HepG2 (cell line): Measurements from ENCODE around the gene CAMK2D. TPM values are rescaled to one million over a fixed set of nuclear protein-coding genes. Genes with fewer than 3 reads are reported as not detected.

Source experiments
- ATAC-seq: fragments of 200-7000 bp; cut with Tn5 transposase; 3 replicates; pipeline ENCODE4 v1.9.1; 2020; ENCODE audit warnings: mild to moderate bottlenecking, moderate library complexity
- BruUV-seq: library from RNA; stranded (reverse); fragments of 400-500 nt; replicated peaks from 2 replicates; lab custom pipeline; 2021; lab: Mats Ljungman, UMichigan
- CTCF ChIA-PET: fragments of 300-600 bp; formaldehyde crosslinking; extraction: SDS; loops from one replicate; lab custom pipeline; 2021; ENCODE audit warnings: low total read pairs, inconsistent platforms, low intra/inter-chr PET ratio; lab: Yijun Ruan, JAX
- POLR2A ChIA-PET: fragments of 350-600 bp; sonication (Branson Sonifier 250); formaldehyde crosslinking; loops from one replicate; lab custom pipeline; 2020; ENCODE audit warnings: antibody characterized with exemption, inconsistent platforms; lab: Yijun Ruan, JAX
- DNase-seq: peaks from one replicate; pipeline ENCODE4 v3.0.0-alpha.2; 2015; ENCODE audit warnings: low spot score
- FAIRE-seq: peaks from 3 replicates; lab custom pipeline; 2011; peaks lifted over from hg19 to GRCh38; lab: Jason Lieb, UNC
- H2AFZ ChIP-seq: one replicate; pipeline ENCODE4 v1.6.1; 2011; ENCODE audit warnings: low read length, inconsistent platforms
- H3K27ac ChIP-seq: fragments of 300-600 bp; 3 replicates; pipeline ENCODE4 v1.8.0; 2011; ENCODE audit warnings: mixed run types, mild to moderate bottlenecking, mixed read lengths, low read length, inconsistent platforms; ENCODE audit not compliant: insufficient read depth; ENCODE audit errors: extremely low read length
- H3K27me3 ChIP-seq, 2 experiments: fragments of 200-600 bp in 1 of 2; 2 replicates in 1 of 2; 3 replicates in 1 of 2; pipeline versions ENCODE4 v1.6.0 to v1.8.0; 2011; ENCODE audit warnings: low read length in 2 of 2, mild to moderate bottlenecking in 2 of 2, moderate library complexity in 2 of 2, inconsistent platforms in 1 of 2; ENCODE audit not compliant: insufficient read depth in 2 of 2, control insufficient read depth in 1 of 2
- H3K36me3 ChIP-seq, 2 experiments: fragments of 200-600 bp in 1 of 2; replicated peaks in 1 of 2; 2 replicates in 1 of 2; 3 replicates in 1 of 2; pipeline versions ENCODE4 v1.5.1 to v1.8.0; 2011; ENCODE audit warnings: low read length in 2 of 2, inconsistent platforms in 1 of 2; ENCODE audit not compliant: insufficient read depth in 2 of 2, control insufficient read depth in 1 of 2
- H3K4me1 ChIP-seq: 2 replicates; pipeline ENCODE4 v1.5.1; 2012; ENCODE audit warnings: low read length, inconsistent platforms; ENCODE audit not compliant: insufficient read depth
- H3K4me2 ChIP-seq: 2 replicates; pipeline ENCODE4 v1.6.0; 2011; ENCODE audit warnings: low read depth, low read length, inconsistent platforms
- H3K4me3 ChIP-seq, 3 experiments: fragments of 200-600 bp in 1 of 3; sonication (generic), shearing (Covaris generic) in 1 of 3; replicated peaks in 1 of 3; 2 replicates each; pipeline ENCODE4 v1.5.1; 2011 to 2016; ENCODE audit warnings: low read length in 3 of 3, inconsistent platforms in 2 of 3, low read depth in 2 of 3, mild to moderate bottlenecking in 2 of 3, control low read depth in 1 of 3, mixed read lengths in 1 of 3; ENCODE audit not compliant: insufficient read depth in 1 of 3
- H3K79me2 ChIP-seq: one replicate; pipeline ENCODE4 v1.6.1; 2011; ENCODE audit warnings: low read length, inconsistent platforms; ENCODE audit not compliant: insufficient read depth
- H3K9ac ChIP-seq: 2 replicates; pipeline ENCODE4 v1.6.0; 2011; ENCODE audit warnings: mild to moderate bottlenecking, low read depth, low read length, inconsistent platforms; ENCODE audit not compliant: insufficient read depth
- H3K9me3 ChIP-seq: 2 replicates; pipeline ENCODE4 v1.5.1; 2012; ENCODE audit warnings: mild to moderate bottlenecking, low read length
- H4K20me1 ChIP-seq: 2 replicates; pipeline ENCODE4 v1.6.0; 2011; ENCODE audit warnings: inconsistent platforms, mild to moderate bottlenecking, low read length, moderate library complexity; ENCODE audit not compliant: insufficient read depth
- CHCHD3 ChIP-seq: sonication (generic); formaldehyde crosslinking; IDR thresholded peaks from 2 replicates; pipeline ENCODE4 v1.8.0; 2022; ENCODE audit warnings: mild to moderate bottlenecking, missing genetic modification reagents, moderate library complexity
- FOSL1 ChIP-seq: sonication (generic); formaldehyde crosslinking; IDR thresholded peaks from 2 replicates; pipeline ENCODE4 v1.9.0; 2021; ENCODE audit warnings: missing genetic modification reagents, borderline replicate concordance
- GLMP ChIP-seq: sonication (generic); formaldehyde crosslinking; IDR thresholded peaks from 2 replicates; pipeline ENCODE4 v1.9.0; 2021; ENCODE audit warnings: missing genetic modification reagents, mild to moderate bottlenecking, borderline replicate concordance
- HNRNPL ChIP-seq: fragments of 200-400 bp; formaldehyde crosslinking; IDR thresholded peaks from 2 replicates; pipeline ENCODE4 v1.6.1; 2017; ENCODE audit warnings: mild to moderate bottlenecking, low read depth, low read length
- LCORL ChIP-seq, 2 experiments: fragments of 450-650 bp in 1 of 2; sonication (generic) in 1 of 2; formaldehyde crosslinking in 1 of 2; IDR thresholded peaks; 2 replicates each; pipeline versions ENCODE4 v1.5.0 to v1.6.1; 2017 to 2020; ENCODE audit warnings: antibody characterized with exemption in 1 of 2, missing genetic modification reagents in 1 of 2
- MAX ChIP-seq: IDR thresholded peaks from 2 replicates; pipeline ENCODE4 v1.6.1; 2012; ENCODE audit warnings: inconsistent platforms
- MZF1 ChIP-seq: sonication (generic); formaldehyde crosslinking; IDR thresholded peaks from 2 replicates; pipeline ENCODE4 v1.8.1; 2023; ENCODE audit warnings: mild to moderate bottlenecking, missing genetic modification reagents, borderline replicate concordance
- PITX1 ChIP-seq: sonication (generic); formaldehyde crosslinking; IDR thresholded peaks from 2 replicates; pipeline ENCODE4 v1.5.1; 2020; ENCODE audit warnings: mild to moderate bottlenecking, missing genetic modification reagents
- POLR2G ChIP-seq: fragments of 200-400 bp; formaldehyde crosslinking; IDR thresholded peaks from 2 replicates; pipeline ENCODE4 v1.6.1; 2018; ENCODE audit warnings: mild to moderate bottlenecking, low read depth, low read length, moderate library complexity
- SOX5 ChIP-seq: IDR thresholded peaks from 2 replicates; pipeline ENCODE4 v1.6.1; 2016; ENCODE audit warnings: borderline replicate concordance
- SRF ChIP-seq: IDR thresholded peaks from 2 replicates; pipeline ENCODE4 v1.6.1; 2011; ENCODE audit warnings: mild to moderate bottlenecking, low read depth, low read length, moderate library complexity
- SRSF1 ChIP-seq: fragments of 200-400 bp; formaldehyde crosslinking; optimal IDR thresholded peaks from 2 replicates; pipeline ENCODE3; 2017; ENCODE audit warnings: mild to moderate bottlenecking, low read depth, low read length, moderate library complexity
- TFDP1 ChIP-seq: IDR thresholded peaks from 2 replicates; pipeline ENCODE4 v1.6.1; 2016; ENCODE audit warnings: missing compliant biosample characterization, missing genetic modification reagents, borderline replicate concordance
- ZNF264 ChIP-seq: sonication (generic); formaldehyde crosslinking; IDR thresholded peaks from 2 replicates; pipeline ENCODE4 v1.4.0; 2020; ENCODE audit warnings: missing genetic modification reagents
- ZNF383 ChIP-seq: sonication (generic); formaldehyde crosslinking; IDR thresholded peaks from 2 replicates; pipeline ENCODE4 v1.4.0; 2020; ENCODE audit warnings: missing genetic modification reagents, mild to moderate bottlenecking, borderline replicate concordance
- ZNF558 ChIP-seq: sonication (generic); formaldehyde crosslinking; IDR thresholded peaks from 2 replicates; pipeline ENCODE4 v1.9.0; 2022; ENCODE audit warnings: mild to moderate bottlenecking, missing genetic modification reagents, borderline replicate concordance
- ZNF563 ChIP-seq: sonication (generic); formaldehyde crosslinking; IDR thresholded peaks from 2 replicates; pipeline ENCODE4 v1.8.0; 2022; ENCODE audit warnings: mild to moderate bottlenecking, moderate library complexity, missing genetic modification reagents
- ZNF839 ChIP-seq: sonication (generic); formaldehyde crosslinking; IDR thresholded peaks from 2 replicates; pipeline ENCODE4 v1.4.0; 2020; ENCODE audit warnings: missing genetic modification reagents, mild to moderate bottlenecking, borderline replicate concordance
- ZSCAN22 ChIP-seq: sonication (generic); formaldehyde crosslinking; IDR thresholded peaks from 2 replicates; pipeline ENCODE4 v1.4.0; 2020; ENCODE audit warnings: mild to moderate bottlenecking, missing genetic modification reagents
- WGBS: methylation state at CpG from one replicate; pipeline ENCODE4 v1.1.6; 2017; ENCODE audit warnings: low lambda C conversion rate; 5-methylcytosine and 5-hydroxymethylcytosine counted together
- in situ Hi-C: cut with HindIII; loops from 2 replicates; pipeline ENCODE4 v1.10.0; 2017; ENCODE audit warnings: low pct_unique_long_range_greater_than_20kb; ENCODE audit not compliant: extremely low pct_ligation_motif_present
- intact Hi-C: fragments of 100-400 bp; cut with micrococcal nuclease; formaldehyde crosslinking; loops from one replicate; pipeline ENCODE4 v1.10.0; 2022; ENCODE audit not compliant: unreplicated experiment
- polyA plus RNA-seq, 8 experiments: library from polyadenylated mRNA; depleted of rRNA in 3 of 8; stranded (reverse) in 7 of 8; unstranded in 1 of 8; fragments of >200 nt; fragmentation: Illumina TruSeq in 4 of 8; extraction: Trizol in 4 of 8; gene quantifications; 2 replicates each; pipeline versions ENCODE4 v1.2.1 to v1.2.3, GENCODE V29; 2011 to 2016; ENCODE audit warnings: low read depth in 4 of 8, missing spikeins in 1 of 8, mixed read lengths in 1 of 8; ENCODE audit not compliant: insufficient read depth in 1 of 8
- total RNA-seq, 5 experiments: library from RNA; depleted of rRNA; stranded (reverse); fragments of >200 nt; fragmentation: Illumina TruSeq; extraction: Trizol; gene quantifications; 2 replicates each; pipeline ENCODE4 v1.2.3, GENCODE V29; 2016; ENCODE audit warnings: low read depth in 1 of 5
- TF ChIP-seq, protein P1 (sequence below): sonication (generic); formaldehyde crosslinking; IDR thresholded peaks from 2 replicates; pipeline ENCODE4 v1.4.0; 2020; ENCODE audit warnings: mild to moderate bottlenecking, missing genetic modification reagents, borderline replicate concordance

CAMK2D gene
- total and polyA plus RNA-seq, 2 of the 13 experiments (the other 11 are each of a cell fraction or from before 2014, with no cell fraction given) = 18.0 to 65.4 TPM

DNA sequence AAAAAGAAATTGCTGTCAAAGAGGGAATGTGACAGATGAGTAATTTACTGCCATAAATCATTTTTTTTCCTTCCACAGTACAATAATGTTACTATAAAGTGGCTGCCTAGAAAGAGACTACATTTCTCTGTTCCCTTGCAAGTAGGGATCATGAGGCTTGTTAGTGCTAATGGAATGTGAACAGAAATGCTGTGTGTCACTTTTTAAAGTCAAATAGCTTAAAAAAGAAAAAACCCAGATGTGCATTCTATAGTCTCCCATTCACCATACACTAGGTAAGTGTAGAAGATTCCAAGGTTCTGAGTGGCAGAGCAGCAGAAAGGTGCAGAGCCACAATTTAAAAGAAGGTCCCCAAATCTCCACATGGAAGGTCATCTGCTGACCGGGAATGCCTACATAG lies 328.4 kb downstream of the CAMK2D start (continued):
- TF ChIP-seq TFDP1 (CRISPR knock-in tag) (no peak), GLMP (CRISPR knock-in tag) (no peak)
- TF ChIP-seq, all 625 proteins: peak for 0

DNA sequence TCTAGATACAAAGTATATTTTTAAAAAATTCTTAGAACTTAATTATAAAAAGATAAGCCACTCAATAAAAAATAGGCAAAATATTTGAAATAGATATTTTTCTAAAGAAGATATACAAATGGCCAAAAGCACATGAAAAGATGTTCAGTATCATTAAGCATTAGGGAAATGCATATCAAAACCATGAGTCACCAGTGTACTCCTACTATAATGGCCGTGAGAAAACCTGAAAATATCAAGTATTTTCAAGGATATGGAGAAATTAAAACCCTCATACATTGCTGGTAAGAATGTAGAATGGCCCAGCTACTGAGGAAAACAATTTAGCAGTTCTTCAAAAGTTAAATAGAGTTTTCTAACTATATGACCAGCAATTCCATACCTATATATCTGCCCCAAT lies 337.9 kb downstream of the CAMK2D start:
- H3K27me3 ChIP-seq = no peaks in the 10 kb centered on the region
- H3K27ac ChIP-seq = no peak overlapping the region
- H2AFZ ChIP-seq = no peak overlapping the region
- no peaks in the 10 kb centered on the region for H3K36me3 ChIP-seq
- no peaks in the 10 kb centered on the region for H3K9me3 ChIP-seq
- no peaks in the 10 kb centered on the region for H3K4me1 ChIP-seq
- no peak for DNase-seq
- ChIA-PET POLR2A (no interaction called here), CTCF (no interaction called here)
- intact Hi-C loops (no loop called here), in situ Hi-C loops (no loop called here)
- no peaks in the 10 kb centered on the region for H3K79me2 ChIP-seq
- no peak overlapping the region for H3K4me3 ChIP-seq
- ATAC-seq = no peak
- no peak overlapping the region for H3K4me2 ChIP-seq
- no peak for TF ChIP-seq SRSF1
- no peak for TF ChIP-seq MAX
- no peak for TF ChIP-seq SOX5 (CRISPR knock-in tag)
- TF ChIP-seq LCORL (IDR thresholded peaks at IDR 0.05) = no peak
- no peak for TF ChIP-seq LCORL (CRISPR knock-in tag; IDR thresholded peaks at IDR 0.05)
- TF ChIP-seq CHCHD3 (CRISPR knock-in tag) = no peak
- no peak for TF ChIP-seq SRF
- TF ChIP-seq ZNF264 (CRISPR knock-in tag) = no peak
- TF ChIP-seq MZF1 = no peak
- TF ChIP-seq, protein P1, sequence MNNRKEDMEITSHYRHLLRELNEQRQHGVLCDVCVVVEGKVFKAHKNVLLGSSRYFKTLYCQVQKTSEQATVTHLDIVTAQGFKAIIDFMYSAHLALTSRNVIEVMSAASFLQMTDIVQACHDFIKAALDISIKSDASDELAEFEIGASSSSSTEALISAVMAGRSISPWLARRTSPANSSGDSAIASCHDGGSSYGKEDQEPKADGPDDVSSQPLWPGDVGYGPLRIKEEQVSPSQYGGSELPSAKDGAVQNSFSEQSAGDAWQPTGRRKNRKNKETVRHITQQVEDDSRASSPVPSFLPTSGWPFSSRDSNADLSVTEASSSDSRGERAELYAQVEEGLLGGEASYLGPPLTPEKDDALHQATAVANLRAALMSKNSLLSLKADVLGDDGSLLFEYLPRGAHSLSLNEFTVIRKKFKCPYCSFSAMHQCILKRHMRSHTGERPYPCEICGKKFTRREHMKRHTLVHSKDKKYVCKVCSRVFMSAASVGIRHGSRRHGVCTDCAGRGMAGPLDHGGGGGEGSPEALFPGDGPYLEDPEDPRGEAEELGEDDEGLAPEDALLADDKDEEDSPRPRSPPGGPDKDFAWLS (CRISPR knock-in tag) = no peak
- TF ChIP-seq ZNF563 (CRISPR knock-in tag) = no peak
- TF ChIP-seq PITX1 (CRISPR knock-in tag) = no peak
- no peak for TF ChIP-seq ZNF383
- TF ChIP-seq ZSCAN22 (CRISPR knock-in tag) = no peak
- no peak for TF ChIP-seq FOSL1 (CRISPR knock-in tag)
- TF ChIP-seq POLR2G = no peak
- no peak for TF ChIP-seq ZNF839
- no peak for TF ChIP-seq HNRNPL
- no peak for TF ChIP-seq ZNF558 (CRISPR knock-in tag)
- no peak for FAIRE-seq
- no peaks in the 10 kb centered on the region for H4K20me1 ChIP-seq
- BruUV-seq = no TSS peak
- H3K9ac ChIP-seq = no peak overlapping the region
- 62% methylated on average over 1 of the region's 1 CpG for WGBS
